ENCODE measurements around the gene CDK7.
"Not testable (repeated sequence)": the region's sequence is repeated elsewhere in the genome, so short reads cannot be mapped to it uniquely, and the experiment has no call there.

CDK7 gene

GRCh38 chr5:69237877-69238276 is 3.2 kb downstream of the CDK7 start:
- no peak for DNase-seq (ENCODE audit: low read depth)

GRCh38 chr5:69238760-69239251 is 4.1 kb downstream of the CDK7 start:
- DNase-seq (ENCODE audit: low read depth): no peak

GRCh38 chr5:69242215-69242927 is 7.7 kb downstream of the CDK7 start:
- no peak for DNase-seq (ENCODE audit: low read depth)

- no peak for DNase-seq (ENCODE audit: low read depth)
Observed at GRCh38 chr5:69245031-69245430, 10.3 kb downstream of the CDK7 start.

GRCh38 chr5:69248019-69248418 is 13.3 kb downstream of the CDK7 start:
- no peak for DNase-seq (ENCODE audit: low read depth)

GRCh38 chr5:69250593-69250992 is 15.9 kb downstream of the CDK7 start:
- DNase-seq (ENCODE audit: low read depth): no peak

- DNase-seq (ENCODE audit: low read depth): no peak
Observed at GRCh38 chr5:69252437-69252836, 17.8 kb downstream of the CDK7 start.

- not testable (repeated sequence) for DNase-seq (ENCODE audit: low read depth)
Observed at GRCh38 chr5:69255940-69256339, 21.3 kb downstream of the CDK7 start.

GRCh38 chr5:69257577-69257976 is 22.9 kb downstream of the CDK7 start:
- DNase-seq (ENCODE audit: low read depth): no peak

GRCh38 chr5:69261034-69261433 is 26.3 kb downstream of the CDK7 start:
- no peak for DNase-seq (ENCODE audit: low read depth)

GRCh38 chr5:69265931-69266330 is 31.2 kb downstream of the CDK7 start:
- no peak for DNase-seq (ENCODE audit: low read depth)

GRCh38 chr5:69268899-69269298 is 34.2 kb downstream of the CDK7 start:
- no peak for DNase-seq (ENCODE audit: low read depth)

- DNase-seq (ENCODE audit: low read depth): no peak
Observed at GRCh38 chr5:69270840-69271239, 36.2 kb downstream of the CDK7 start.

- DNase-seq (ENCODE audit: low read depth): no peak
Observed at GRCh38 chr5:69271376-69271775, 36.7 kb downstream of the CDK7 start.

- no peak for DNase-seq (ENCODE audit: low read depth)
Observed at GRCh38 chr5:69275563-69275962, 40.9 kb downstream of the CDK7 start.

GRCh38 chr5:69276422-69277174 is 41.9 kb downstream of the CDK7 start:
- DNase-seq (ENCODE audit: low read depth): no peak

- no peak for DNase-seq (ENCODE audit: low read depth)
Observed at GRCh38 chr5:69279517-69279916, 44.8 kb downstream of the CDK7 start.

GRCh38 chr5:69281114-69281513 is 46.4 kb downstream of the CDK7 start:
- no peak for DNase-seq (ENCODE audit: low read depth)

- DNase-seq (ENCODE audit: low read depth): no peak
Observed at GRCh38 chr5:69284203-69284602, 49.5 kb downstream of the CDK7 start.

GRCh38 chr5:69285448-69286116 is 50.9 kb downstream of the CDK7 start:
- no peak for DNase-seq (ENCODE audit: low read depth)

GRCh38 chr5:69288069-69288468 is 53.4 kb downstream of the CDK7 start:
- DNase-seq (ENCODE audit: low read depth): no peak

GRCh38 chr5:69288688-69289087 is 54.0 kb downstream of the CDK7 start:
- DNase-seq (ENCODE audit: low read depth): no peak

GRCh38 chr5:69292306-69292705 is 57.6 kb downstream of the CDK7 start:
- DNase-seq (ENCODE audit: low read depth): no peak

All from activated T-cell treated with anti-CD3 and anti-CD28 coated beads for 24 hours (primary cell).